ENCODE results near the gene FSD1. TPM values are rescaled to one million over a fixed set of nuclear protein-coding genes. Genes with fewer than 3 reads are reported as not detected.

The FSD1 gene
- total and polyA plus RNA-seq, 9 of the 15 experiments (the other 6 are each of a cell fraction or from before 2014, with no cell fraction given): 0.11 to 1.9 (median 0.94) TPM; not detected in 1

DNA sequence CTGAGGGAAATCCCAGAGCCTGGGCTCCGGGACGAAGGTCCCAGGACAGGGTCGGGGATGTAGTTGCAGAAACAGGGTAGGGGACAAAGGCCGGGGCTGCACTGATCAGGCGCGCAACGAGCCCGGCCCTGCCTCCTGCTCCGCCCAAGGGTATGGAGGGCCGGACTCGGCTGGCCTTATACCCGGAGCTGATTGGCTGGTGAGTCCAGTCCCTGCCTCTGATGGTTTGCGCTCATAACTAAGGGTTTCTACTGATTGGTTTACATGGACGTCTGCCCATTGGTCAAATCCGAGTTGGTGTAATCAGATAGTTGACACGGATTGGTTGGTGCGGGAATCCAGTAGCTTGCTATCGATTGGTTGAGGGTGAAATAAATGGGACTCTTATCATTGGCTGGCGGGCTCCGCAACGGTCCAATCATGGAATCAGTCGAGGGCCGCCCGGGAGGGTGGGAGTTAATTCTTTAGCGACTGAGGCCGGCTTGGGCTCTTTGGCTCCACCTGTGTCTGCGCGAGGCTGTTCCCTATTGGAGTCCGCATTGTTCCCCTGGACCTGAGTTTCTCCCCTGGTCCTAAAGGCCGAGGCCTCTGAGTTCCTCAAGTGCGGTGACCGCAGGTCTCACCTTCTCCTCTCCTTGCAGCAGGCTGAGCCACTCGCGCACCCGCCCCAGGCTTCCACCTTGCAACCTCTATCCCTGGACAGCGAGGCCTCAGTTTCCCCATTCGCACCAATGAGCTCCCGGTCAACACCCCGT is 38.4 kb downstream of the FSD1 start (continued):
- TF ChIP-seq, protein P1, sequence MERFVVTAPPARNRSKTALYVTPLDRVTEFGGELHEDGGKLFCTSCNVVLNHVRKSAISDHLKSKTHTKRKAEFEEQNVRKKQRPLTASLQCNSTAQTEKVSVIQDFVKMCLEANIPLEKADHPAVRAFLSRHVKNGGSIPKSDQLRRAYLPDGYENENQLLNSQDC (CRISPR knock-in tag; IDR thresholded peaks at IDR 0.05): 0 out of 2 replicates have a peak, but pooled peaks have one; percentile 21
- TF ChIP-seq MAZ (CRISPR knock-in tag; conservative IDR thresholded peaks at IDR 0.05 in 1 of 2, IDR thresholded peaks at IDR 0.05 in 1 of 2) (0 out of 4 replicates have a peak, but pooled peaks of 1 of the 2 experiments have one; percentile 62), ELF1 (tag; IDR thresholded peaks at IDR 0.05) (peak; percentile 24; the same call in 1 of the 2 replicates), ZNF134 (CRISPR knock-in tag; conservative IDR thresholded peaks at IDR 0.05) (peak; percentile 59; the same call in 1 of the 2 replicates), ZC3H11A (IDR thresholded peaks at IDR 0.05; ENCODE audit: low read depth, low read length) (no peak), ZKSCAN8 (CRISPR knock-in tag; IDR thresholded peaks at IDR 0.05) (peak; percentile 99), TEAD4 (IDR thresholded peaks at IDR 0.05; ENCODE audit: low read length) (peak; percentile 57), TEAD4 (CRISPR knock-in tag; IDR thresholded peaks at IDR 0.05; ENCODE audit: borderline replicate concordance) (no peak), EZH2 (IDR thresholded peaks at IDR 0.05; ENCODE audit: borderline replicate concordance, low read depth, low read length) (peak; percentile 100), DACH1 (IDR thresholded peaks at IDR 0.05; ENCODE audit: partially characterized antibody) (no peak), KLF1 (tag; IDR thresholded peaks at IDR 0.05) (0 out of 2 replicates have a peak, but pooled peaks have one; percentile 20), MNT (conservative IDR thresholded peaks at IDR 0.05) (peak in 1 of 2 experiments; percentile 72; a peak in 1 of 4 replicates), CTCFL (IDR thresholded peaks at IDR 0.05; ENCODE audit: borderline replicate concordance, insufficient read depth, low read depth, low read length, poor library complexity, severe bottlenecking) (peak; percentile 21), SETDB1 (IDR thresholded peaks at IDR 0.05; ENCODE audit: low read length) (no peak), NFXL1 (CRISPR knock-in tag; IDR thresholded peaks at IDR 0.05) (peak; percentile 45; the same call in 1 of the 2 replicates), NFYB (IDR thresholded peaks at IDR 0.05; ENCODE audit: extremely low read depth, insufficient read length) (peak; percentile 98), CHD1 (IDR thresholded peaks at IDR 0.05; ENCODE audit: low read length) (peak; percentile 86), ZNF717 (CRISPR knock-in tag; IDR thresholded peaks at IDR 0.05) (no peak), ZNF239 (CRISPR knock-in tag; IDR thresholded peaks at IDR 0.05) (0 out of 2 replicates have a peak, but pooled peaks have one; percentile 31)
- TF ChIP-seq, protein P2, sequence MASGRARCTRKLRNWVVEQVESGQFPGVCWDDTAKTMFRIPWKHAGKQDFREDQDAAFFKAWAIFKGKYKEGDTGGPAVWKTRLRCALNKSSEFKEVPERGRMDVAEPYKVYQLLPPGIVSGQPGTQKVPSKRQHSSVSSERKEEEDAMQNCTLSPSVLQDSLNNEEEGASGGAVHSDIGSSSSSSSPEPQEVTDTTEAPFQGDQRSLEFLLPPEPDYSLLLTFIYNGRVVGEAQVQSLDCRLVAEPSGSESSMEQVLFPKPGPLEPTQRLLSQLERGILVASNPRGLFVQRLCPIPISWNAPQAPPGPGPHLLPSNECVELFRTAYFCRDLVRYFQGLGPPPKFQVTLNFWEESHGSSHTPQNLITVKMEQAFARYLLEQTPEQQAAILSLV (tag; IDR thresholded peaks at IDR 0.05): no peak
- TF ChIP-seq, protein P3, sequence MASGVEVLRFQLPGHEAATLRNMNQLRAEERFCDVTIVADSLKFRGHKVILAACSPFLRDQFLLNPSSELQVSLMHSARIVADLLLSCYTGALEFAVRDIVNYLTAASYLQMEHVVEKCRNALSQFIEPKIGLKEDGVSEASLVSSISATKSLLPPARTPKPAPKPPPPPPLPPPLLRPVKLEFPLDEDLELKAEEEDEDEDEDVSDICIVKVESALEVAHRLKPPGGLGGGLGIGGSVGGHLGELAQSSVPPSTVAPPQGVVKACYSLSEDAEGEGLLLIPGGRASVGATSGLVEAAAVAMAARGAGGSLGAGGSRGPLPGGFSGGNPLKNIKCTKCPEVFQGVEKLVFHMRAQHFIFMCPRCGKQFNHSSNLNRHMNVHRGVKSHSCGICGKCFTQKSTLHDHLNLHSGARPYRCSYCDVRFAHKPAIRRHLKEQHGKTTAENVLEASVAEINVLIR (CRISPR knock-in tag; IDR thresholded peaks at IDR 0.05): peak; percentile 70; the same call in 1 of the 2 replicates
